Parathyroid adenoma (tissue), 2 donors: ENCODE data around the gene FAM53B.

Experiments
- H2AFZ ChIP-seq: fragments of 300-600 bp; sonication (generic); one replicate; pipeline ENCODE4 v1.7.0; 2017; ENCODE audit warnings: antibody characterized with exemption, mild to moderate bottlenecking
- H3K27ac ChIP-seq: fragments of 300-600 bp; sonication (generic); one replicate; pipeline ENCODE4 v1.7.0; 2017
- H3K27me3 ChIP-seq: fragments of 300-600 bp; sonication (generic); one replicate; pipeline ENCODE4 v1.7.0; 2017; ENCODE audit warnings: low read length; ENCODE audit not compliant: control insufficient read depth, insufficient read depth
- H3K36me3 ChIP-seq: fragments of 300-600 bp; sonication (generic); one replicate; pipeline ENCODE4 v1.7.0; 2017; ENCODE audit warnings: low read length; ENCODE audit not compliant: control insufficient read depth, insufficient read depth
- H3K4me1 ChIP-seq: fragments of 300-600 bp; sonication (generic); one replicate; pipeline ENCODE4 v1.7.0; 2017; ENCODE audit warnings: control low read depth
- H3K4me2 ChIP-seq: fragments of 300-600 bp; sonication (generic); one replicate; pipeline ENCODE4 v1.7.0; 2017; ENCODE audit warnings: low read length
- H3K4me3 ChIP-seq: fragments of 300-600 bp; sonication (generic); one replicate; pipeline ENCODE4 v1.7.0; 2017; ENCODE audit warnings: low read depth, low read length
- H3K79me2 ChIP-seq: fragments of 300-600 bp; sonication (generic); one replicate; pipeline ENCODE4 v1.7.0; 2017; ENCODE audit warnings: control low read depth
- H3K9ac ChIP-seq: fragments of 300-600 bp; sonication (generic); one replicate; pipeline ENCODE4 v1.7.0; 2017; ENCODE audit warnings: mild to moderate bottlenecking
- H3K9me3 ChIP-seq: fragments of 300-600 bp; sonication (generic); one replicate; pipeline ENCODE4 v1.7.0; 2017; ENCODE audit warnings: low read length; ENCODE audit not compliant: control insufficient read depth
- CTCF ChIP-seq: fragments of 300-600 bp; sonication (generic); IDR thresholded peaks from one replicate; pipeline ENCODE4 v1.7.0; 2017; ENCODE audit warnings: antibody characterized with exemption, mild to moderate bottlenecking
- donor health status: primary hyperparathyroidism.

The FAM53B gene

GRCh38 chr10:124665558-124665957 lies 78.6 kb downstream of the FAM53B start:
- peaks cover 39% of the 10 kb centered on the region for H3K4me1 ChIP-seq
- no peak for TF ChIP-seq CTCF

DNA sequence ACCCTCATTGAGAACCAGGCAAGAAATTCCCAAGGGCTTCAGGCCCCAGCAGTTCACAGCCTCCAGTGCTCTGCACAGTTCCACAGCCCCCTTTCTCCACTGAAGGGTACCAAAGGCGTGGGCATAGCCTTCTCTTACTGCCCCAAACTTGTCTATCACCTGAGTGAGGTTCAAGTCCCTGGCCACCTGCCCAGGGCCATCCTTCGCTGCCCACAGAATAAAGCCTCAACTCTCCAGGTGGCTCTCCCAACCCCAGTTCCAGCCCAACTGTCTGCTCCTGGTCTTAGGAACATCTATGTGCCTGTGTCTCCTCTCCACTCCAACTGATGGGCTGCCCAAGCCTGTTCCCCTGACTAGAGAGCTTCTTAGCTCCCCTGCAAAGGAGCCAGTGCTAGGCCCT lies 79.1 kb downstream of the FAM53B start:
- Histone ChIP-seq H3K4me1 (peaks cover 35% of the 10 kb centered on the region), H3K27ac (no peak overlapping the region)
- TF ChIP-seq CTCF: no peak

More at GRCh38 chr10:124665558-124665957, 78.6 kb downstream of the FAM53B start:
- no peak overlapping the region for H3K9ac ChIP-seq
- no peak overlapping the region for H3K4me3 ChIP-seq
- H3K4me2 ChIP-seq: no peak overlapping the region
- no peaks in the 10 kb centered on the region for H3K9me3 ChIP-seq
- H3K79me2 ChIP-seq: peaks cover 83% of the 10 kb centered on the region
- H2AFZ ChIP-seq: no peak overlapping the region
- H3K27ac ChIP-seq: no peak overlapping the region
- no peaks in the 10 kb centered on the region for H3K36me3 ChIP-seq
- H3K27me3 ChIP-seq: no peaks in the 10 kb centered on the region

GRCh38 chr10:124663766-124664360 lies 80.3 kb downstream of the FAM53B start:
- no peaks in the 10 kb centered on the region for H3K9me3 ChIP-seq
- no peak overlapping the region for H3K9ac ChIP-seq
- no peak overlapping the region for H2AFZ ChIP-seq
- H3K4me3 ChIP-seq: no peak overlapping the region
- TF ChIP-seq CTCF: no peak
- H3K4me1 ChIP-seq: peaks cover 27% of the 10 kb centered on the region
- H3K79me2 ChIP-seq: peaks cover 73% of the 10 kb centered on the region
- H3K27ac ChIP-seq: no peak overlapping the region
- no peaks in the 10 kb centered on the region for H3K36me3 ChIP-seq
- H3K4me2 ChIP-seq: no peak overlapping the region
- H3K27me3 ChIP-seq: no peaks in the 10 kb centered on the region

More for the DNA sequence above, 79.1 kb downstream of the FAM53B start:
- H3K4me3 ChIP-seq: no peak overlapping the region
- H3K9ac ChIP-seq: no peak overlapping the region
- peaks cover 83% of the 10 kb centered on the region for H3K79me2 ChIP-seq
- no peaks in the 10 kb centered on the region for H3K27me3 ChIP-seq
- H3K9me3 ChIP-seq: no peaks in the 10 kb centered on the region
- no peak overlapping the region for H3K4me2 ChIP-seq
- H2AFZ ChIP-seq: no peak overlapping the region
- H3K36me3 ChIP-seq: no peaks in the 10 kb centered on the region

DNA sequence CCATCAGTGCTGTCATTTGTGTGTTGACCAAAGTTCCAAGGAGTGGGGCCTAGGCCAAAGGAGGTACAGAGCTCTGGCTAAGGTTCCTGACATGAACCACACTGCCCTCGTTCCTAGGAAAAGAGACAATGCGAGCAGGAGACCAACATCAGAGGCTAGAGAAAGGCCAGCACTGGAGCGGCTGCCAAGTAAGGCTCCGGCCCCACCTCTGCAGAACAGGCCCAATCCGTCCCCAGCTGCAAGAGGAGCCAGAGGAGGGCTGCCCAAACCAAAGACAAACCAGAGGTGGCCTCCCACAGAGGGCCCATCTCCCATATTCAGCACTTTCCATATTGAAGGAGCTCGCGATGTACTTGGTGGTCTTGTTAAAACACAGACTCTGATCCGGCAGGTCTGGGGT lies 81.0 kb downstream of the FAM53B start:
- H3K36me3 ChIP-seq: no peaks in the 10 kb centered on the region
- TF ChIP-seq CTCF: no peak
- H3K4me1 ChIP-seq: peaks cover 21% of the 10 kb centered on the region
- no peak overlapping the region for H2AFZ ChIP-seq
- H3K27ac ChIP-seq: no peak overlapping the region
- H3K27me3 ChIP-seq: no peaks in the 10 kb centered on the region
- H3K9me3 ChIP-seq: no peaks in the 10 kb centered on the region
- peaks cover 70% of the 10 kb centered on the region for H3K79me2 ChIP-seq
- no peak overlapping the region for H3K4me3 ChIP-seq
- H3K4me2 ChIP-seq: no peak overlapping the region
- no peak overlapping the region for H3K9ac ChIP-seq

GRCh38 chr10:124661660-124662180 lies 82.5 kb downstream of the FAM53B start:
- H3K27ac ChIP-seq: no peak overlapping the region
- no peak overlapping the region for H3K4me2 ChIP-seq
- H3K4me3 ChIP-seq: no peak overlapping the region
- peaks cover 18% of the 10 kb centered on the region for H3K4me1 ChIP-seq
- H3K79me2 ChIP-seq: peaks cover 62% of the 10 kb centered on the region
- no peak overlapping the region for H3K9ac ChIP-seq
- no peak for TF ChIP-seq CTCF
- no peaks in the 10 kb centered on the region for H3K36me3 ChIP-seq
- no peaks in the 10 kb centered on the region for H3K9me3 ChIP-seq
- no peak overlapping the region for H2AFZ ChIP-seq
- H3K27me3 ChIP-seq: no peaks in the 10 kb centered on the region
